GM21529 (cell line): ENCODE measurements around the gene PAAF1.

Experiments used
- ATAC-seq: cut with Tn5 transposase; IDR thresholded peaks from one replicate; pipeline ENCODE4 v1.9.1; 2021; ENCODE audit not compliant: unreplicated experiment

PAAF1 gene

GRCh38 chr11:73876424-73877310 lies at the start of gene PAAF1, which contains the start of gene COA4:
TSS of gene PAAF1 (plus strand) at chr11:73876999. CDS start at chr11:73877022, 23 bp downstream.
TSS of gene COA4 (minus strand) at chr11:73876846. CDS start at chr11:73873378, 3,468 bp downstream.
- ATAC-seq = peak; percentile 98

- no peak for ATAC-seq
Measured at GRCh38 chr11:73830261-73830660, 46.5 kb upstream of the PAAF1 start.

- no peak for ATAC-seq
Measured at GRCh38 chr11:73833067-73833466, 43.7 kb upstream of the PAAF1 start.

- no peak for ATAC-seq
Measured at GRCh38 chr11:73838443-73839122, 38.2 kb upstream of the PAAF1 start.

- no peak for ATAC-seq
Measured at GRCh38 chr11:73839123-73839457, 37.7 kb upstream of the PAAF1 start.

- ATAC-seq = no peak
Measured at GRCh38 chr11:73851046-73851764, 25.6 kb upstream of the PAAF1 start.

GRCh38 chr11:73852049-73852448 lies 24.8 kb upstream of the PAAF1 start:
- ATAC-seq = no peak

GRCh38 chr11:73854680-73855079 lies 22.1 kb upstream of the PAAF1 start:
- ATAC-seq = no peak

GRCh38 chr11:73856031-73856567 lies 20.7 kb upstream of the PAAF1 start:
- no peak for ATAC-seq

- ATAC-seq = no peak
Measured at GRCh38 chr11:73859671-73860070, 17.1 kb upstream of the PAAF1 start.

- no peak for ATAC-seq
Measured at GRCh38 chr11:73860202-73860601, 16.6 kb upstream of the PAAF1 start.

GRCh38 chr11:73862986-73863385 lies 13.8 kb upstream of the PAAF1 start:
- no peak for ATAC-seq

GRCh38 chr11:73866095-73866579 lies 10.7 kb upstream of the PAAF1 start:
- ATAC-seq = no peak

GRCh38 chr11:73866586-73866996 lies 10.2 kb upstream of the PAAF1 start:
- no peak for ATAC-seq

- ATAC-seq = no peak
Measured at GRCh38 chr11:73869332-73869949, 7.4 kb upstream of the PAAF1 start.

- no peak for ATAC-seq
Measured at GRCh38 chr11:73870261-73870660, 6.5 kb upstream of the PAAF1 start.

- no peak for ATAC-seq
Measured at GRCh38 chr11:73872749-73873357, 3.9 kb upstream of the PAAF1 start.

- no peak for ATAC-seq
Measured at GRCh38 chr11:73875380-73875779, 1.4 kb upstream of the PAAF1 start.

- ATAC-seq = no peak
Measured at GRCh38 chr11:73875840-73876239, 959 bp upstream of the PAAF1 start.

- no peak for ATAC-seq
Measured at GRCh38 chr11:73878771-73879170, 2.0 kb downstream of the PAAF1 start.
